ENCODE data around the gene ADRB1. TPM values are rescaled to one million over a fixed set of nuclear protein-coding genes. Genes with fewer than 3 reads are reported as not detected.

Gene ADRB1
- total RNA-seq, 1 donor from 2014 or later: 35.0 TPM

- H3K4me1 ChIP-seq: peaks cover 8% of the 10 kb centered on the region
- intact Hi-C loops (cut with micrococcal nuclease): no loop called here
- H3K9me3 ChIP-seq (replicated peaks): no peaks in the 10 kb centered on the region
- no peak overlapping the region for H3K4me3 ChIP-seq
- no peak for DNase-seq
- H3K27me3 ChIP-seq (ENCODE audit: low read depth): no peaks in the 10 kb centered on the region
- no peaks in the 10 kb centered on the region for H3K36me3 ChIP-seq
- TF ChIP-seq CTCF (IDR thresholded peaks at IDR 0.05; ENCODE audit: borderline replicate concordance): no peak
- no peak overlapping the region for H3K27ac ChIP-seq (replicated peaks)
Measured at GRCh38 chr10:114079421-114079820, 35.8 kb downstream of the ADRB1 start.

- TF ChIP-seq CTCF (IDR thresholded peaks at IDR 0.05; ENCODE audit: borderline replicate concordance): no peak
- H3K4me3 ChIP-seq: no peak overlapping the region
- H3K36me3 ChIP-seq: no peaks in the 10 kb centered on the region
- intact Hi-C loops (cut with micrococcal nuclease): no loop called here
- H3K27me3 ChIP-seq (ENCODE audit: low read depth): no peaks in the 10 kb centered on the region
- no peak overlapping the region for H3K27ac ChIP-seq (replicated peaks)
- H3K4me1 ChIP-seq: peaks cover 8% of the 10 kb centered on the region
- no peaks in the 10 kb centered on the region for H3K9me3 ChIP-seq (replicated peaks)
- no peak for DNase-seq
Measured at GRCh38 chr10:114081911-114082583, 38.4 kb downstream of the ADRB1 start.

GRCh38 chr10:114083040-114083439, 39.4 kb downstream of the ADRB1 start:
- no peak overlapping the region for H3K27ac ChIP-seq (replicated peaks)
- intact Hi-C loops (cut with micrococcal nuclease): no loop called here
- no peaks in the 10 kb centered on the region for H3K36me3 ChIP-seq

GRCh38 chr10:114084215-114084614, 40.5 kb downstream of the ADRB1 start:
- Histone ChIP-seq H3K9me3 (replicated peaks) (no peaks in the 10 kb centered on the region), H3K4me1 (no peaks in the 10 kb centered on the region), H3K27ac (replicated peaks) (no peak overlapping the region), H3K4me3 (no peak overlapping the region), H3K27me3 (ENCODE audit: low read depth) (no peaks in the 10 kb centered on the region), H3K36me3 (no peaks in the 10 kb centered on the region)
- intact Hi-C loops (cut with micrococcal nuclease): no loop called here
- TF ChIP-seq CTCF (IDR thresholded peaks at IDR 0.05; ENCODE audit: borderline replicate concordance): no peak
- no peak for DNase-seq

More at GRCh38 chr10:114083040-114083439, 39.4 kb downstream of the ADRB1 start:
- TF ChIP-seq CTCF (IDR thresholded peaks at IDR 0.05; ENCODE audit: borderline replicate concordance): no peak
- H3K9me3 ChIP-seq (replicated peaks): no peaks in the 10 kb centered on the region
- H3K4me1 ChIP-seq: peaks cover under 1% of the 10 kb centered on the region
- no peak for DNase-seq
- no peaks in the 10 kb centered on the region for H3K27me3 ChIP-seq (ENCODE audit: low read depth)
- H3K4me3 ChIP-seq: no peak overlapping the region

GRCh38 chr10:114087255-114087654, 43.6 kb downstream of the ADRB1 start:
- H3K9me3 ChIP-seq (replicated peaks): no peaks in the 10 kb centered on the region
- intact Hi-C loops (cut with micrococcal nuclease): no loop called here
- H3K36me3 ChIP-seq: no peaks in the 10 kb centered on the region
- TF ChIP-seq CTCF (IDR thresholded peaks at IDR 0.05; ENCODE audit: borderline replicate concordance): no peak
- DNase-seq: no peak
- no peaks in the 10 kb centered on the region for H3K27me3 ChIP-seq (ENCODE audit: low read depth)
- no peak overlapping the region for H3K4me3 ChIP-seq
- no peak overlapping the region for H3K27ac ChIP-seq (replicated peaks)
- H3K4me1 ChIP-seq: no peaks in the 10 kb centered on the region
